Activated T-helper 9 cell treated with anti-CD3 and anti-CD28 coated beads, Interleukin-2, amount 50 U/mL, for 16 hours (primary cell): ENCODE data around the gene NKAIN2.
"Not testable (repeated sequence)": the region's sequence is repeated elsewhere in the genome, so short reads cannot be mapped to it uniquely, and the experiment has no call there.

Source experiments
- DNase-seq: peaks from one replicate; pipeline ENCODE4 v3.0.0-alpha.2; 2020; ENCODE audit warnings: low read depth

The NKAIN2 gene

DNA sequence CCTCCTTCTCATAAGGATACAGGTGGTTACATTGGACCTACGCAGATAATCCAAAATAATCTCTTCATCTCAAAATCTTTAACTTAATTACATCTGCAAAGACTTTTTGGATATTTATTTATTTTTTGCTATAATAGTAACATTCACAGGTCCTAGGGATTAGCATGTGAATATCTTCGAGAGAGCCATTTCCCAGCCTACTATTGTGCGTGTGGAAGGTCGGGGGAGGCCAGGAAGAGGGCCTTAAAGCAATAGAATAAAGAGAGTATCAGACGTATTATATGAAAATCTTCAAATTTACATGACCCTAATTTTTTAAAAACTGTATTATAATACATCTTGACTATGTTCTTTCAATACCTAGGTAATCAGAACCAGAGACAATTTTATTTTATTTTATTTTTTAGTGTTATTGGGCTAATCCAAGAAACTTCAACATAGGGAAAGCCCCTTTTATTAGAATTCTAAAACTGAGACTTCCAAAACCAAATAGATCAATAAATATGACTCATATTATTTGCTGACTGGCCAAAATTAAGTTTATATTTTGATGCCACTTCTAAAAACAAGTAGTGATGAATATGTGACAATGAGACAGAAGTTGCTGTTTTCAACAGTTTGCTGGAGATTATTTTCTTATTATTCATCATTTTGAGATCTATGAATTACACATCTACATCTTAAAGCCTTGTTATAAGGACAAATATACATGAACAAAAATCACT, 536.1 kb downstream of the NKAIN2 start:
- DNase-seq: no peak

- DNase-seq: not testable (repeated sequence)
These were observed 544.7 kb downstream of the NKAIN2 start for GRCh38 chr6:124348339-124348738.

DNA sequence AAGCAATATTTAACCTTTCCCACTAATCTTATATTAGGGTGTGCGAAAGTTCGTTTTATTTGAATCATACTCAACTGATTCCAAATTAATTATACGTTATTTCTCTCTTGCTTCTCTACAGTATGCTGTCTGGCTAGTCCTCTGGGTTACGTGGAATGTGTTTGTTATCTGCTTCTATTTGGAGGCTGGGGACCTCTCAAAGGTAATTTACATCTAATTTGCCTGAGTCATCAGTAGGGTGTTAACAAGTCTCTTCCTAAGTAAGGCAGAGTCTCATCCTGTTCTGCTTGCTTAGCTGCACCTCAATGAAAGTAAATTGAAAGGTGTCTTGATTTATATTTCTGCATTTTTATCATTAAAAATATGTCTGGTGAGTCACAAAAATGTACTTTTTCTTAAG, 551.5 kb downstream of the NKAIN2 start:
- DNase-seq: no peak

DNA sequence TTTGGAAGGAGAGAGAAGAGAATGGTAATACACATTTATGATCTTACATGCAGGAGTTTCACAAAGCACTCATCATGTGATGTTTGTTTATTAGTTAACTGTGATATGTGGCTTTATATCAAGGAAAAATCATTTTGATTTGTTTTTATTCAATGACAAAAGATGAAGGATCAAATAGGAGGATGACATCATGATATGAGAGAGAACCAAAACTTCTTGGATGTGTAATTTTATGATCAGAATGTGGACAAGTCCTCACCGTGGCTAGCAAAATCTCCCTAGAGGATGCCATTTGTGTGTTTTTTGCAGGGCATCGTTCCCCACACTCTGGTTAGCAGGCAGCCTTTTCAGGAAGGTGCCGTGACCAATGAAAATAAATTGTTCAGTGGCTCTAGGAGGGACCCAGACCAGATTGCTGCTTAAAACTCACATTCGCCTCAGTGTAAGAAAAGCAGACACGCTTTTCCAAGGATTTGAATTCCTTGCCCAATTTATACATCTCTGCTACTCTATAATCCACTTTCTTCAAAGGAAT, 552.7 kb downstream of the NKAIN2 start:
- DNase-seq: no peak

- no peak for DNase-seq
These were observed 553.1 kb downstream of the NKAIN2 start for GRCh38 chr6:124356811-124357210.

- no peak for DNase-seq
These were observed 564.5 kb downstream of the NKAIN2 start for GRCh38 chr6:124368131-124368530.

DNA sequence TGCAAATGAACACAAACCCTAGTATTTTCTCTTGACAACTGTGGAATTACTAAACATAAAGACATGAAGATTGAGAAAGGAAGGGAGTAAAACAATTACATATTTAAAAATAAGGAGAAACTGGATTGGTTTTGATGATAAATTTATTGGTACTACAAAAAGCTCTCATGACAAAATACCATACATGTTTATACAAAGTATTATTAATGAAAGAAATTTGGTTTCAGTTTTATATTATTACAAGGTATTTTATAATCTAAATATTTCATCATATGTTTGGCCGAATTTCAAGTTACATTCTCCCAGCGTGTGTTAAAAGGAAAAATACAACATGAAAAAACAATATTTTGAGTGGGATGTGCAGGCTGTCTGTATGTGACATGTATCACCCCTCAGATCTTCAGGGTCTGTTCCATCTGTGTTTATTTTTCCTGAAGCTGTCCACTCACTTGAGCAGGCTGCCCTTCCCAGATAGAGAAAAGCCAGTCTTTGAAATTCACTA, 568.4 kb downstream of the NKAIN2 start:
- no peak for DNase-seq

GRCh38 chr6:124373386-124373785, 569.7 kb downstream of the NKAIN2 start:
- no peak for DNase-seq

- DNase-seq: no peak
These were observed 585.5 kb downstream of the NKAIN2 start for GRCh38 chr6:124389127-124389526.

GRCh38 chr6:124393536-124393935, 589.9 kb downstream of the NKAIN2 start:
- no peak for DNase-seq

DNA sequence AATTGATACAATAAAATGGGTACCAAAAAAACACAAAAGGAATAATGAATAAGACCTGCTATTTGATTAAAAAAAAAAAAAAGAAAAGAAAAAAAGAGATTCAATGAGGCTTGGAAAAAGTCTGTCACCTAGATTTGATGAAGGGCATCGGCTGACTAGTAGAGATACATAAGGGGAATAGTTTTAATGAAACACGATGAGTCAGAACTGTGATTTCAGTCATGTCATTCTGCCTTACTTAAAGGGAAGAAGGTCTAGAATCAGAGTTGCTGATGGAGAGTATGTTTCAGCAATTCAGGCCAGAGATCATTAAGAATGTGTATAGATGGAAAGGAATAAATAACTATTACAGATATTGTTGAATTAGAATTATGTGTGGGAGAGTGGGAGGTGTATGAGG, 592.7 kb downstream of the NKAIN2 start:
- no peak for DNase-seq

DNA sequence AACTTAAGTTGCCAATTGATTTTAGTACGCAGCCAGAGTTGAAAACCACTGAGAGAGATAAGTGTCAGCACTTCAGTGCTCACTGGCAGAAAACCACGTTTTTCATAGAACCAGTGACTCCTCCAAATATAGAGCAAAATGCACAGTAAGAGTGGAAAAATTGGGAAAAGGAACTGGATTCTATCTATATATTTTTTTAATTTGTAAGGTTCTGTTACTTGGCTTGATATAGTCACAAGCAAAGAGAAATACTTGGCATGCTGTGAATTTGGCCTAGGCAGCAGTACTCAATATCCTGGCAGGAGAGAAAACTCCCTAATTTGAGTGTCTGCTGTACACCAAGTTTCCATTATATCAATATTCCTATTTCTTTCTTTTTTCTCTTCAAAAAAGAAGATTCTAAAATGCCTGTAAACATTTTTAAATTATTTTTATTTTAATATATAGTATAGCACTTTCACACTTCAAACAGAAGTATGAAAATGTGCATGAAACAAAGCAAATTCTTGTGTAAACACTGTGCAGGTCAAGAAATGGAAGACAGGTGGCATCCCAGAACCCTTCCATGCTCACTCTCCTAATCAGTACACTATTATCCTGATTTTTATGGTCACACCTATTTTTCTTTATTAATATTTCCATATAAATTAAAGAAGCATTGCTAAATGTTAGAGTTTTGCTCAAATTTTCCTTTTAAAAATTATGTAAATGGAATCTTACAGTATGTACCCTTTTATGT, 596.8 kb downstream of the NKAIN2 start:
- no peak for DNase-seq

DNA sequence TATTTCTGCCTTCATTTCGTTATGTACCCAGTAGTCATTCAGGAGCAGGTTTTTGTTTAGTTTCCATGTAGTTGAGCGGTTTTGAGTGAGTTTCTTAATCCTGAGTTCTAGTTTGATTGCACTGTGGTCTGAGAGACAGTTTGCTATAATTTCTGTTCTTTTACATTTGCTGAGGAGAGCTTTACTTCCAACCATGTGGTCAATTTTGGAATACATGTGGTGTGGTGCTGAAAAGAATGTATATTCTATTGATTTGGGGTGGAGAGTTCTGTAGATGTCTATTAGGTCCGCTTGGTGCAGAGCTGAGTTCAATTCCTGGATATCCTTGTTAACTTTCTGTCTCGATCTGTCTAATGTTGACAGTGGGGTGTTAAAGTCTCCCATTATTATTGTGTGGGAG, 606.8 kb downstream of the NKAIN2 start:
- DNase-seq: not testable (repeated sequence)

DNA sequence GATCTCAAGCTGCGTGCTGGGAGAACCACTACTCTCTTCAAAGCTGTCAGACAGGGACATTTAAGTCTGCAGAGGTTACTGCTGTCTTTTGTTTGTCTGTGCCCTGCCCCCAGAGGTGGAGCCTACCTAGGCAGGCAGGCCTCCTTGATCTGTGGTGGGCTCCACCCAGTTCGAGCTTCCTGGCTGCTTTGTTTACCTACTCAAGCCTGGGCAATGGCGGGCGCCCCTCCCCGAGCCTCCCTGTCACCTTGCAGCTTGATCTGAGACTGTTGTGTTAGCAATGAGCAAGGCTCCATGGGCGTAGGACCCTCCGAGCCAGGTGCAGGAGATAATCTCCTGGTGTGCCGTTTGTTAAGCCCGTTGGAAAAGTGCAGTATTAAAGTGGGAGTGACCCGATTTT, 609.0 kb downstream of the NKAIN2 start:
- not testable (repeated sequence) for DNase-seq

DNA sequence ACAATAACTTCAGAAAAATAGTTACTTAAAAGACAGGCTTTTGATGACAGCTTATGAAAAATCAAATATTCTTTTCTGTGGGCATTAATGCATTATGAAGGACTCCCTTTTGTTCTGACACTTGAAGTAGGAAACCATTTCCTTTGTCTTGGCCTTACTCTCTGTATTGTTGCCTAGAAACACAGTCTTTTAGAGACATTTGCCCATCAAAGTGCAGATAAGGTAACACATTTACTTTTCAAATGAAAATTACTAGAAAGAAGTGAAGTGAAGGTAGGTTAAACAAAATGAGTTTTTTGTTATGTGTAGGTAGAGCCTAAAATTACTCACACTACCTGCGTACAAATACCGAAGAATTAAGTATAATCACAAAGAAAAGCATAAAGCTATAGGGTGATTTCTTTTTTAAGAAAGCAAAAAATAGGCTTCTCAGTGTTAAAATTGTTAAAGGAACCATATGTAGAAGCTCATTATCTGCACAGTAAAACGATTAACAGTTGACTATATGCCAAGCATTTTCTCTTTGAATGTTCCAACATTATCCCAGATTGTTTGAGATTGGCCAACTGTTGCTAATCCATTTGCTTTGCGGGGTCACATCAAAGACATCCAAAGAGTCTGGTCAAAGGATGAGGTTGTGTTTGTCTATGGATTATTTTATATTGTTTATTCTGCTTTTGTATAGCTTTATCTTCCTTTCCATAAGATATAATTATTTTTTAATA, 616.6 kb downstream of the NKAIN2 start:
- DNase-seq: no peak

- DNase-seq: no peak
These were observed 620.0 kb downstream of the NKAIN2 start for GRCh38 chr6:124423621-124424020.

GRCh38 chr6:124430740-124431318, 627.2 kb downstream of the NKAIN2 start:
- no peak for DNase-seq

- no peak for DNase-seq
These were observed 629.0 kb downstream of the NKAIN2 start for GRCh38 chr6:124432620-124433019.

GRCh38 chr6:124433387-124434160, 629.9 kb downstream of the NKAIN2 start:
- no peak for DNase-seq

- DNase-seq: no peak
These were observed 630.8 kb downstream of the NKAIN2 start for GRCh38 chr6:124434421-124434820.

- DNase-seq: no peak
These were observed 633.1 kb downstream of the NKAIN2 start for GRCh38 chr6:124436803-124437202.
